Endometrium (tissue), 2 donors: ENCODE data around the gene TMEM161A.
A peak's percentile ranks its signal among the peaks of the same experiment; 100 is the strongest.
"Not testable (repeated sequence)": the region's sequence is repeated elsewhere in the genome, so short reads cannot be mapped to it uniquely, and the experiment has no call there.

ENCODE experiments used
- FAIRE-seq: peaks from 2 replicates; lab custom pipeline; 2012; peaks lifted over from hg19 to GRCh38; lab: Jason Lieb, UNC
- donor health status: control.
- donor health status: control.

The TMEM161A gene

GRCh38 chr19:19138109-19138981, at the start of gene TMEM161A:
TMEM161A (minus strand) TSS chr19:19138478; CDS start chr19:19138428, 50 bp downstream.
- FAIRE-seq = peak; percentile 93

- no peak for FAIRE-seq
Observed at GRCh38 chr19:19186742-19187141, 48.5 kb upstream of the TMEM161A start.

DNA sequence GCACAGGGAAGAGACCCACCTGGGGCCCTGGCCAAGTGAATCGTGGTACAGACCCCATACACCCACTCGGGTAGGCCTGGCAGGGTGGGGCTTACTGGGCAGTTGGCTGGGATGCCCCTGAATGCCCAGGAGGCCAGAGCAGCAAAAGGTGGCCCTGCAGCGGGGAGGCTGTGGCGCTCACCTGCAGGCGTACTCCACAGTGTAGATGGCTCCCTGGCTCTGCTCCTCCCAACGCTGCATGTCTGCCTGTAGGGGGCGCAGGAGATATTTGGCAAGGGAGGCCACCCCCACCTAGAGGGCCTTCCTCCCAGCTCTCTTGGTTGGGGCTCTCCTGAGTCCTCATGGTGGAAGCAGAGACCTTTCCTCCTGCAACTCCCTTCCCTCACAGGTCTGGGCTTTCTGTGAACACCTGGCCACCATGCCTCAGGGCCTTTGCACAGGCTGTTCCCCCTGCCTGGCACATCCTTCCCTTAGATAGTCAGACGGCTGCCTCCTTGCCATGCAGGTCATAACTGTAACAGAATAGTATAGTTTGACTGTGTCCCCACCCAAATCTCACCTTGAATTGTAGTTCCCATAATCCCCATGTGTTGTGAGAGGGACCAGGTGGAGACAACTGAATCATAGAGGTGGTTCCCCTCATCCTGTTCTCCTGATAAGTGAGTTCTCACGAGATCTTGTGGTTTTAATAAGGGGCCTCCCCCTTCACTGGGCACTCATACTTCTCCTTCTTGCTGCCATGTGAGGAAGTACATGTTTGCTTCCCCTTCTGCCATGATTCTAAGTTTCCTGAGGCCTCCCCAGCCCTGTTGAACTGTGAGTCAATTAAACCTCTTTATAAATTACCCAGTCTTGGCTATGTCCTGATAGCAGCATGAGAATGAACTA, 47.8 kb upstream of the TMEM161A start:
- no peak for FAIRE-seq

DNA sequence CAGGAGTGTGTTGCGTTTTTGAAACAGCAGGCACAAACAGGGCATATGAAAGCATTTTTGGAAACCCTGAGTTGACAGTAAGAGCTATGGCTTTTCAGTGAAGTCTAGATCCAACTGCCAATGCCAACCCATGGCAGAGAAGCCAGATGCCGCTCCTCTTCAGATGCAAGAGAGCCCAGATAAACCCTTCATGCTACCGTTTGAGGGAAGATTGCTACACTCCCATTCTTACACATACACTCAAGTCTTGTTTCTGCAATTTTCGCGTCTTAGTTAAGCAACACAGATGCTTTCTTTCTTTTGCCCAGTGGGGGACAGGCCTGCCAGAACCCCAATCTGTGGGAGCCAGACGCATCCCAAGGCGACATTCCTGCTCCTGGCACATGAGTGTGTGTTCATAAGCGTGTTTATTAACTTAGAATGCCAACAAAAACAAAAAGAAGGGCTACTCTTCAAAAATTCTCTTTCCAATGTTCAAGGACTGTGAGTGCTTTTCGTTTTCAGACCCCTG, 43.3 kb upstream of the TMEM161A start:
- no peak for FAIRE-seq

DNA sequence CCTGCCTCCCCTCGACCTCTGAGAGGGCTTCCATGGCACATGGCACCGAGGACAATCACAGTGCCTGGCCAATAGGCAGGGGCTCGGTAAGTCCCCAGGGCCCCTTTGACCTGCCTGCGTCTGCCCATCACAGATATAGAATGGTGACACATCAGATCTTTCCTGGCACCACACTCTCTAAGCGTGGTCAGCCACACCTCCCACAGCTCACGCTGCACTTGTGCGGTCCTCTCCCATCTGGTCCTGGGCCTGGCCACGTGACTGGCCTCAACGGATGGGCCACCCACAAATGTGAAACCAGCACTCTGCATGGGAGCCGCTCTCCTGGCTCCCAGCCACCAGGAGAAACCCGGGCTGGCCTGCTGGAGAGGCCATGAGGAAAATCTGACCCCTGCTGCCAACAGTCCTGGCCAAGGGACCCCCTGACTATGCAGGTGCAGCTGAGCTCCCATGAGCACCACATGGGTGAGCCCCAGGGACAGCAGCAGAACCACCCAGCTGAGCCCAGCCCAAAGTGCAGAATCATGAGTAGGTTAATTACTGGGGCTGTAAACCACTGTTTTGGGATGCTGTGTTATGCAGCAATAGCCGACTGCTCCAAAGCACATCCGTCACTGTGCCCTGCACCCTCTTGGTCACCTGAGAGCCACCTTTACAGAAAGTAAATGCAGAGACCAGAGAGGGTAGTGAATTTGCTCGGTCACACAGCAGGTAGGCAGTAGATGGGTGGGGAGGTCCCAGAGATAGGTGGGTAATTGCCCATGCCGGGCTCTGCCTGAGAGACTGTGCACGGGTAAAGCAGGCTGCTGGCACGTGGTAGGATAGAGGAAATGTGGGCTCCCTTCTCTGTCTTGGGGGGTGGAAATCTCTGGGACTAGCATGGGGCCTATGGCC, 41.5 kb upstream of the TMEM161A start:
- FAIRE-seq = no peak

DNA sequence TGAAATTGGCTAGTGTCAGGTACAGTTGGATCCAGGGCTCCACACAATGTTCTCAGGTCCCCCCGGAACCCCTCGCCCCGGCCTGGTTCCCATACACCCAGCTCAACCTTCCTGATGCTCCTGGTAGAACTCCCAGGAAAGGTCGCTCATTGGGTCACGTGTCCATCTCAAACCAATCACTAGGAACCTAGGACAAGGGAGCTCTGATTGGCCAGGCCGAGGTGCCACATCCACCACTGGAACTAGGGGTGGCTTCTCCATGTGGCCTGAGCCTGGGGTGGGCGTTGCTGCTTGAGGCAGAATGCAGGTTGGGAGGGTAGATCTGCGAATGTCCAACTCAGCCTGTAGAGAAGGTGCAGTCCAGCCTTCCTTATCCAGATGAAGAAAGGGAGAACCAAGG, 38.7 kb upstream of the TMEM161A start:
- FAIRE-seq = no peak

- not testable (repeated sequence) for FAIRE-seq
Observed at GRCh38 chr19:19173243-19173642, 35.0 kb upstream of the TMEM161A start.

DNA sequence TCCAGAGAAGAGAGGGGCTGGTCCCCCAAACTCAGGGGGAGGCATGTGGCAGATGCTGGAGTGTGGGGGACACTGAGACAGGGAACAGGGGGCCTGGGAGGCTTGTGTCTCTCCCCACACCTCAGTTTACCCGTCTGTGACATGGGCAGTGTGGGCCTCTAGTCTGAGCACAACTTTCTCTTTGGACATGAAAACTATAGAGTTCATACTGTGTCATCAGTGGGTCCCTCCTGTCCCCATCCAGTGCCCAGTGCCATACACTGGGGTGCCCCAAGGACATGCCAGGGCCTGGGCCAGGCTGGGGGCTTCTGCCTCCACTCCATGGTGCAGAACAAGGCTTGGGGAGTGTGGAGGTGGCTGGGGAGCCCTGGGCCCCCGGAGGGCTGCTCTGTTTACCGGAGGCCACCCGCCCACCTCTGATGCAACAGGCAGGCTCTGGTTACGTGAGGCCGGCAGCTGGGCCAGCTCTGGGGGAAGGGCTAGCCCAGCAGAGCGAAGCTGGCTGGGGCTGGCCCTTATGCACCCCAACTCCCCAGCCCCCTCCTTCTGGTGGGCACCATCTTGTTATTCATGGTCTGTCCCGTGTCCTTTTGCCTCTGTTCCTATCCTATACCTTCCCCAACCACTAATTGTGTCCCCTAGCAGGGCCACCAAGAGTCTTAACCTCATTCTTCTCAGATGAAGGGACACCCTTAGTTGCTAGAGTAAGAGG, 33.7 kb upstream of the TMEM161A start:
- no peak for FAIRE-seq

DNA sequence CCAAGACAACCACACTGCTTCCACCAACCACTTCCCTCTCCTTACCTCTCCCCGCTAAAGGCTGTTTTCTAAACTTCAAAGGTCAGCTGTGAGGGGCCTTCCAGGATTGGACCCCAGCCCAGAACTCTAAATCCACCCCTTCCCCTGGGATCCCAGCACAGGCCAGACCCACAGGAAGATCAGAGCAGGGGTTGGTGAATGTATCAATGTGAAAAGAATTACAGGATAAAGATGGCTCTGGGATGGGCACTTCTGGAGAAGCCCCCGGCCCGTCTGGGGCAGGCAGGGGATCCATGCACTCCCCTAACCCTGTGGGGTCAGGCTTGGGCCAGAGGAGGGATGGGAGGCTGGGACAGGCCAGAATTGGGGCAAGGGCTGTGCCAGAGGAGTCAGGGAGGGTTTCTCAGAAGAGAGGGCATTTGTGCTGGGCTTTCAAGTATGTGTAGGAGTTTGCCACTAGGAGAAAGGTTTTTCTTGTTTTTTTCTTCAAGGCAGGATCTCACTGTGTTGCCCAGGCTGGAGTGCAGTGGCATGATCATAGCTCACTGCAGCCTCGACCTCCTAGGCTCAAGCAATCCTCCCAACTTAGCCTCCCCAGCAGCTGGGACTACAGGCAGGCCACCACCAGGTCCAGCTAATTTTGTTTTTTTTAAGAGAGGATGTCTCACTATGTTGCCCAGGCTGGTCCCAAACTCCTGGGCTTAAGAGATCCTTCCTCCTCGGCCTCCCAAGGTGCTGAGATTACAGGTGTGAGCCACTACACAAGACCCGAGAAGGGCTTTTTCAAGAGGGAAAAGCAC, 32.8 kb upstream of the TMEM161A start:
- FAIRE-seq = no peak

DNA sequence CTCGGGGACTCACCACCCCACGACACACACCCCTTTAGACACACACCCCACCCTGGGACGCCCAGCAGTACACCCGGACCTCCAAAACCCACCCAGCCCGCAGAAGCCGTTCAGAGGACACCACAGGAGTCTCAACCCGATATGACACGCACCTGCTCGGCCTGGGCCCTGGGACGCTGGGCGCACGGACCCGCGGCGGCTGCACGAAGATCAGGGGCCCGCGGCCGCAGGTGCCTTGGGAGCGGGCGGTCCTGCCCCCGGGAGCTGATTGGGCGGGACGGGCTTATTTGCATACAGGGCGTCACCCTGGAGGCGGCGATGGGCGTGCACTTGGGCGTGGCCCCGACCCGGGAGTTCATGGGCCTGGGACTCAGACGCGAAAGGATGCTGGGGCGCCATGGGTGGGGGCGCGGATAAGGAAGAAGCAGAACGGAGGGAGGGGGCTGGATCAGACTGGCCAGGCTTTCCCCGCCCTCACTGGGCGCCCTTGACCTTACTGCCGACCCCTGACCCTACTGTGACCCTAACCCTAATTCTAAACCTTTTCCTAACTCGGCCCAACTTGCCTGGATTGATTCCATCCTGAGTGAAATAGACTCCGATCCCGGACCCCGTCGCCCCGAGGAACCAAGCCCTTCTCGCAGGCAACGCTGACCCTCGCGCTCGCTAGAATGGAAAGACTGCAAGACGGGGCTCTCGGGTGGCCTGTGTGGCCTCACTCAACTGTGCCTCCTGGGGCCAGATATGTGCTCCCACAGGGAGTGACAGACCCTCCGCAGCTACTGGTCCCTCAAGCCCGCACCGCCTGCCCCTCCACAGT, 32.0 kb upstream of the TMEM161A start, which contains the start of gene MEF2B:
MEF2B (minus strand) TSS at position 211 of the 820 bp plus-strand sequence. CDS start 19,528 bp downstream, outside the sequence.
- no peak for FAIRE-seq

GRCh38 chr19:19169236-19170052, 31.2 kb upstream of the TMEM161A start:
- FAIRE-seq = no peak

- no peak for FAIRE-seq
Observed at GRCh38 chr19:19167612-19168011, 29.3 kb upstream of the TMEM161A start.

DNA sequence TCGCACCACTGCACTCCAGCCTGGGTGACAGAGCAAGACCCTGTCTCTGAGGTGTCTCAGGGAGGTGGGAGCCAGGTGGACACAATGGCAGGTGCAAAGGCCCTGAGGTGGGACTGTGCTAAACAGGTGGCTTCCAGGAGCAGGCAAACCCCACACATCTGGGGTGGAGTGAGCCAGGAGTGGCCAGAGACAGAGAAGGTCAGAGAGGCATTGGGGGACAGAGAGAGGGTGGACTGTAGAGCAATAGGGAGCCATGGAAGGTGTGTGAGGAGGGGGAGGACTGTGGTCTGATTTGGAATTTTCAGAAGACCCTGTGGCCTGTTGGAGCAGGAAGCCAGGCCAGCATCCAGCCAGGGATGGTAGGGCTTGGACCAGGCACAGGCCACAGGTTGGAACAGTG, 27.1 kb upstream of the TMEM161A start:
- FAIRE-seq = no peak

- no peak for FAIRE-seq
Observed at GRCh38 chr19:19162495-19162894, 24.2 kb upstream of the TMEM161A start.

DNA sequence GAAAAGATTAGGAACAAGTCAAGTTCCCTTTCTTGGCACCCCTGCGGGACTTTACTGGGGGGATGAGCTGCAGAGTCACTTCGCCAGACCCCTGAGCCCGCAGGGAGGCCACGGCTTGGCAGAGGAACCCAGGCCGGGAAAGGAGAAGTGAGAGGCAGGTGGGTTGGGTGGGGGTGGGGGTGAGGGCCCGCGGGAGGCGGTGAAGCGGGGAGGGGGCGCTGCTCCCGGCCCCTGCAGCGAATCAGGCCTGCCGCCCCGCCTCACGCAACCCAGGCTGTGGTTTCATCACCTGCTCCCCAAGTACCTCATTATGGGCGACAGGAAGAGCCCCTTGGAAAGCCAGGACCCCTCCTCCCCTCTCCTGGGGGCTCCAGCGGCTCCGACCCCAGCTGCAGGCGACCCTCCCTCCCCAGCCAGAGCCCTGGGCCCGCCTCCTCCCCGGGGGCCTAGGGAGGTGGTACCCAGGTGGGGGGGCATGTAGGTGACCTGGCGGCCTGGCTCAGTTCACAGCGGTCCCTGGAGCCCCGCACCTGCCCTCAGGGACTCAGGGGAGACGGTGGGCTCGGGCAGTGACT, 22.3 kb upstream of the TMEM161A start:
- FAIRE-seq = no peak

- no peak for FAIRE-seq
Observed at GRCh38 chr19:19159534-19159933, 21.3 kb upstream of the TMEM161A start.

GRCh38 chr19:19157808-19158207, 19.5 kb upstream of the TMEM161A start:
- no peak for FAIRE-seq
